HS-27A (cell line): ENCODE results near the gene TUBGCP6.
"Not testable (repeated sequence)": the region's sequence is repeated elsewhere in the genome, so short reads cannot be mapped to it uniquely, and the experiment has no call there.

Source experiments
- DNase-seq: peaks from one replicate; pipeline ENCODE4 v3.0.0-alpha.2; 2012; ENCODE audit warnings: low read depth, missing footprints

Gene TUBGCP6

DNA sequence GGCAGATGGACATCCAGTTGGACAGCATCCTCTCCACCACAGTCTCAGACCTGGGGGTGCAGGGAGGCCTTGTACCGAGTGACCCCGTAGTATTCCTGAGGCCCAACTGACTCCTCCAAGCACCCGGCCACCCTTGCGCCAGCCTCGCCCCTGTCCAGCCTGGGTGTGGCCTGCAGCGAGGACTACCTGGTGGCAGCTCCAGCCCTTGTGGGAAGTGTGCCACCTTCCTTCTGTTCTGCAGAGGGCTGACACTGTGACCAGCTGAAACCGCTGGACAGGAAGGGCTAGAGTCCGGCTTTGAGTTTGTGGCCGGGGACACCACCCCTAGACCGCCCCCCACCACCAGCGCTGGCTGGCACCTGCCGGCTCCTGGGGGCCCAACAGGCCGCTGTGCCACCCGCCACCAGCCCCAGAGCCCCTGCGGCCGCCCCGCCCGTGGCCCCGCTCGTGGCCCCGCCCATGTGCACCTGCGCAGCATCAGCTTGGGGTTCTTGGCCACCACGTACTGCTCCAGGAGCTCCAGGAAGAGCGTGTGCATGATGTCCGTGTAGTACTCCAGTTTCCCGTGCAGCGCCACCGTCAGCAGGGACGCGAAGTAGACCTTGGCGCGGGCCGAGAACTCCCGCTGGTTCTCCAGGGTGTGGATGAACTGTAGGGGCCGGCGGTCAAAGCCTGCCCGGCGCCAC is 35.3 kb upstream of the TUBGCP6 start:
- no peak for DNase-seq

DNA sequence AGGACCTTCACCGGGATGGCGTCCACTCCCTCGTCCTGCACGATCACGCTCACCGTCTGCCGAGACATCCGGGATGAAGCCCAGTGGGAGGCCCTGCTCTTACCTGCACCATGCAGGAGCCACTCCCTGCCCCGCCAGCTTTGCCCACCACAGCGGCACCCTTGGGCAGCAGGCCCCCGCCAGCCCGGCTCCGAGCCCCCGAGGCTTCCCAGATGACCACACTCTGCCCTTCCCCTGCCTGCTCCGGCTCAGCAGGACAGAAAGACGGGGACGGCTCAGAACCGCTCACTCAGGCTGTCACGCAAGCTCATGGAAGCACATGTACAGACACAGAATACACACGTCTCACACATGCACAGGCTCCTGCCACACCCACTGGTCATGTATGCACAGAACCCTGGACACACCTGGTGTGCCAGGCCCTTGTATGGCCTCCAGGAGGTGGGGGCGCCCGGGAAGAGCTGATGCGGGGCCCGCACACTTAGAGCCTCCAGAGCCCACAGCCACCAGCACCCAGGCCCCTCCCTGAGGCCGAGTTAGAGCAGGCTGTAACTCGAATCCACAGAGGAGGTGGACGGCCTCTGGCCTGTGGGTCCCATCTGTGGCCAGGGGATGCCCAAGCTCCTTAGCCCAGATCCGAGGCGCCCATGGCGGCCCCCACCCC is 34.3 kb upstream of the TUBGCP6 start:
- no peak for DNase-seq

DNA sequence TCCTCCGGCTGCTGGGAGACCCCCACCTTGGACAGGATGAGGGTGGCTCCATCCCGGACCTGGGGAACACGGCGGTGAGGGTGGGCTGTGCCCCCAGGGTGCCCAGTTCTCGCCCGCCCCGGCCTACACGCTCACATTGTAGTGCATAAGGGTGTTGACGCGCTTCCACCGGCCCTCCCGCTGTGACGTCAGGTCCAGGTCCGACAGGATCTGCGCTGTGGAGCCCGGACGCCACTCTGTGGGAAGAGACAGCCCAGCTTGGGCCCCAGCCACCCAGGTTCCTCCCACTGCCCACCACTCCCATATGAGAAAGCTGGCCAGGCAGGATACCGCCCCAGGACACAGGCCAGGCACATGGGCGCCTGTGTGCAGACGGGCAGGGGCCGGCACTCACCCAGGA is 33.6 kb upstream of the TUBGCP6 start:
- no peak for DNase-seq

DNA sequence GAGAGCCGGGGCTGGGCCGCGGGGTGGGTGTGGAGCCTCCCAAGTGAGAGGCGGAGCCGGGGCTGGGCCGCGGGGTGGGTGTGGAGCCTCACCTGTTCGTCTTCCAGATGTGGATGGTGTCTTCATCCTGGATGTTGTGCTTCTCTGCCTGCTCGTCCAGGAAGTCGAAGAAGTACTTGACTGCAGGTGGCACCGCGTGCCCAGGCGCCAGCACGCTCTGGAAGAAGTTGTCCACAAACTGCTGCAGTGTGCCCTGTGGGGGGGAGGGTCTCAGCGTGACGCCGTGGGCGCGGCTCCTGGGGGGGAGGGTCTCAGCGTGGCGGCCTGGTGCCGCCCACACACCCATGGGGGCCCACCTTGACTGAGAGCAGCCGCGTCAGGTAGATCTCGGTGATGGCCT is 32.9 kb upstream of the TUBGCP6 start:
- no peak for DNase-seq

DNA sequence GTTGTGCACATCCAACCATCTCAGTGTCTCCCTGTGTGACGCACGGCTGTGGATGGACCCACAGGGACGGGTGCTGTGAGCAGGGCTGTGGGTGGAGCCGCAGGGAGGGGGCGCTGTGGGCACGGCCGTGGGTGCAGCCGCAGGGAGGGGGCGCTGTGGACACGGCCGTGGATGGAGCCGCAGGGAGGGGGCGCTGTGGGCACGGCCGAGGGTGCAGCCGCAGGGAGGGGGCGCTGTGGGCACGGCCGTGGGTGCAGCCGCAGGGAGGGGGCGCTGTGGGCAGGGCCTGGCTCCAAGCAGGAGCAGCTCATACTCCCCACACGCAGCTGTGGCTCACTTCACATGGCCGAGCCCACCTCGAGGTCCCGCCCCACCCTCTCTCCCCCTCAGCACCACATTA is 31.3 kb upstream of the TUBGCP6 start:
- DNase-seq, result no peak

DNA sequence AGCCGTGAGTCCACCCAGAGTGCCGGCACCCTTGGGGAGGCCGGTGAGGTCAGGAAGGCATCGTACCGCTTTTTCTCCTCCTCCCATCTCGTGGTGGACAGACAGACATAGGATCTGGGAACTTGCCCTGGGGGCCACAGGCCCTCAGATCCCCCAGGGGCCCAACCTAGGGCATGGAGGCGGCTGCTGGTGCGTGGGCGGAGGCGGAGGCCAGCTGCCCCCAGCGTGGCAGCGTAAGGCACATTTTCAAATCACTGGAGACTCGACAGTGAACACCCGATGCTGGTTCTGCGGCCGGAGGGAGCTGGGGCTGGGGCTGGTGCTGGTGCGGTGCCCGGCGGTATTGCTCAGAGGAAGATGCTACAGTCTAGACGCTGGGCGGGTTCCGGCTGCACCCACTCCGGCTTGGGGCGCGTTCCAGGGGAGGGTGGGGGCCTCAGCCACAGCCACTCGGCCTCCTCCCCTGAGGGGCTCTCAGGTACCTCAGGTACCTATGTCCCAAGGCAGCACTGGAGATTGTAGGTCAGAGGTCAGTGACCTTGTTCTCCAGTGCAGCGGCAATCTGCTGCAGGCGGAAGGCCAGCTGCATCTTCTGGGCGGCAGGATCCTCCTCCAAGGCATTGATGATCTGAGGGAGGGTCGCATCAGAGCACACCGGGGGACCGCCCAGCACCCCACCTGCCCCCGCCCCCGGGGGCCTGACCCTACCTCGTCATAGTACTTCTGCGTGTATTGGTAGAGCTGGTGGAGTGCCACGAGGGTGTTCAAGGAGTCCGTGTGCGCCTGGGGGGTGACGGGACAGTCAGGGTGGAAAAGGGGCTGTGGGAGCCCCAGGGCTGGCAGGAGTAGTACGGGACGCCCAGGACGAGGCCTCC is 30.6 kb upstream of the TUBGCP6 start:
- no peak for DNase-seq

DNA sequence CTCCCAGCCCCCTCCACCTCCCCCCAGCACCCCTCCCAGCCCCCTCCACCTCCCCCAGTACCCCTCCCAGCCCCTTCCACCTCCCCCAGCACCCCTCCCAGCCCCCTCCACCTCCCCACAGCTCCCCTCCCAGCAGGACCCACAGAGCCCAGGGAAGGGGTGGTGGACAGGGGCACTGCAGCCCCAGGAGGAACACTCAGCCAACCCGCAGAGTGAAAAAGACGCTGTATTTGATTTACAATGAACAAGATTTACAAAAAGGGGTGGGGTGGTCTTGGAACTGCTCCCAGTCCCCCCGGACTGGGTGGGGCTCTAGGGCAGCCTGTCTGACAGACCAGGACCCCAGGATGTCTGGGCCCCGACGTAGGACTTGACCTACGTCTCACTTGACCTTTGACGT is 29.9 kb upstream of the TUBGCP6 start:
- no peak for DNase-seq

DNA sequence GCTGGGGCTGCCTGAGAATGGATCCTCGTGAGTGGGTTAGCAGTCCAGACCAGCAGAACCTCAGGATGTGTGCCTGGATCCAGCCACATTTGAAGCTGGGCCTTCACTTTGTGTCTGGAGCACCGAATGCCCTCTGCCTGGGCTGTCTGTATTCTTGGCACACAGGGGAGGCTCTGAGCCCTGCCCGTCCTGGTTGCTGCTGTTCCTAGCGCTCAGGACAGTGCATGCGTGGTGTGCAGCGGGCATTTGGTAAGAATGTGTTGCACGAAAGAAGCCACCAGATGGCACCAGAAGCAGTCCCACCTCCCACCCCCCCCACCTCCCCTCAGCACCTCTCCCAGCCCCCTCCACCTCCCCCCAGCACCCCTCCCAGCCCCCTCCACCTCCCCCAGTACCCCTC is 29.5 kb upstream of the TUBGCP6 start:
- DNase-seq, result no peak

DNA sequence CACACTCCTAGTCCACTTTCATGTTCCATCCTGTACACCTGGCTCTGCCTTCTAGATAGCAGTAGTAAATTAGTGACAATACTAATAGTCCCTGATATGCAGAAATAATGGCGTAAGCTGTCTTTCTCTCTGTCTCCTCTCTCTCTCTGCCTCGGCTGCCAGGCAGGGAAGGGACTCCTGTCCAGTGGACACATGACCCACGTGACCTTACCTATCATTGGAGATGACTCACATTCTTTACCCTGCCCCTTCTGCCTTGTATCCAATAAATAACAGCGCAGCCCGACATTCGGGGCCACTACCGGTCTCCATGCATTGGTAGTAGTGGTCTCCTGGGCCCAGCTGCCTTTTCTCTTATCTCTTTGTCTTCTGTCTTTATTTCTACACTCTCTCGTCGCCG is 29.0 kb upstream of the TUBGCP6 start:
- DNase-seq, result not testable (repeated sequence)

DNA sequence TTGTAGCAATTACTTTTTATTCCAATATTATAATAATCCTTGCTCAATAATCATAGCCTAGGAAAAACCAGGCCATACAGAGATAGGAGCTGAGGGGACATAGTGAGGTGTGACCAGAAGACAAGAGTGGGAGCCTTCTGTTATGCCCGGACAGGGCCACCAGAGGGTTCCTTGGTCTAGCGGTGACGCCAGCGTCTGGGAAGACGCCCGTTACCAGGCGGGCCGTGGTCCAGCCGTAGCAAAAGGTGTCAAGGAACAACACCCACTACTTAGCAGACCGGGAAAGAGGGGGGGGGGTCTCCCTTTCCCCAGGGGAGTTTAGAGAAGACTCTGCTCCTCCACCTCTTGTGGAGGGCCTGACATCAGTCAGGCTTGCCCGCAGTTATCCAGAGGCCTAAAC is 28.5 kb upstream of the TUBGCP6 start:
- not testable (repeated sequence) for DNase-seq

DNA sequence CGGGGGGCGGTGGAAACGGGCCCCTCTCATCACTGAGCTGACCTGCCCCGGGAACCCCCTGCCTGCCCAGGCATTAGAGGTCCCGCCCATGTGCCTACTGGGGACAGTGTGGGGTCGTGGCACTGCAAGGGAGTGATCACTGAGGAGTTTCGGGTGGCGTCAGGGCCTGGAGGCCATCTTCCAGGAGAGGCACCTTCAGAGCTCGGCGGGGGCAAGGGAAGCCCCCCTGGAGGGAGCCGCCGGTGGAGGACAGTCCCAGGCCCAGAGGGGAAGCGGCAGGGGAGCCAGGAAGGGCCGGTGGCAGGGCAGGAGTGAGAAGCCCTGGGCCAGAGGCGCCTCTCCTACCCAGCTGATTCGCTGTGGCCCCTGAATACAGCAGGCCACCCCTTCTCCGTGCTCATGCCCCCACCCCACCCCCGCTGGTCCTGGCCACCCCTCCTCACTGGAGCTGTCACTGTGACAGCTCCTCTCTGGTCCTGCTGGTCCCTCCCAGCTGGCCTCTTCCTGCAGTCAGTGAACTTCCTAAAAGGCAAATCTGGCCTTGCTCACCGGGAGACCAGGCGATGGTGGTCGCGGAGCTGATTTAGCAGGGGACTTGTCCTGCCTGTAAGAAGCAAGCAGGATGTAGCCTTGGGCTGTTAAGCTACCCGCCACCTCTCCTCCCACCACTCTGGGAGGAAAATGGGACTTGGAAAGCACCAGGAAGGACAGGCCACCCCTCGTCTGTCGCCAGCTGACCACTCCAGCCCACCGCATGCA is 27.4 kb upstream of the TUBGCP6 start:
- DNase-seq, result no peak

DNA sequence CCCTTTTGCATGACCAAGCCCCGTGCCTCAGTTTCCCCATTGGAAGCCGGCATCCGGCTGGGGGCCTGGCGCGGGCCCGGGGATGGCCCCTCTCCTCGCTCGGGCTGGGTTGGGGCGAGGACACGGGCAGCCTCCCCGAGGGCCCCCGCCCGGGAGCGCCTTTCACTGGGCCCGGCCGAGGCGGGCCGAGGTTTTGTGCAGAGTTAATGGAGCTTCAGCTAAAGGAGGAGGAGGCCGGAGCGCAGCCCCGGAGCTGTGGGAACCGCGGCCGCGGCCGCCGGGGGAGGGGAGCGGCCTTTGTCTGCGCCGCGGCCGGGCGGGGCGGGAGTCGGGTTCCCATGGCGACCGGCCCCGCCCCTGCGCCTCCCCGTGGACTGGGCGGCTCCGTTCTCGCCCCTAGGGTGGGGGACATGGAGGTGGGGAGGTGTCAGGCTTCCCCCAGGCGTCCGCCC is 26.7 kb upstream of the TUBGCP6 start:
- DNase-seq, result no peak

DNA sequence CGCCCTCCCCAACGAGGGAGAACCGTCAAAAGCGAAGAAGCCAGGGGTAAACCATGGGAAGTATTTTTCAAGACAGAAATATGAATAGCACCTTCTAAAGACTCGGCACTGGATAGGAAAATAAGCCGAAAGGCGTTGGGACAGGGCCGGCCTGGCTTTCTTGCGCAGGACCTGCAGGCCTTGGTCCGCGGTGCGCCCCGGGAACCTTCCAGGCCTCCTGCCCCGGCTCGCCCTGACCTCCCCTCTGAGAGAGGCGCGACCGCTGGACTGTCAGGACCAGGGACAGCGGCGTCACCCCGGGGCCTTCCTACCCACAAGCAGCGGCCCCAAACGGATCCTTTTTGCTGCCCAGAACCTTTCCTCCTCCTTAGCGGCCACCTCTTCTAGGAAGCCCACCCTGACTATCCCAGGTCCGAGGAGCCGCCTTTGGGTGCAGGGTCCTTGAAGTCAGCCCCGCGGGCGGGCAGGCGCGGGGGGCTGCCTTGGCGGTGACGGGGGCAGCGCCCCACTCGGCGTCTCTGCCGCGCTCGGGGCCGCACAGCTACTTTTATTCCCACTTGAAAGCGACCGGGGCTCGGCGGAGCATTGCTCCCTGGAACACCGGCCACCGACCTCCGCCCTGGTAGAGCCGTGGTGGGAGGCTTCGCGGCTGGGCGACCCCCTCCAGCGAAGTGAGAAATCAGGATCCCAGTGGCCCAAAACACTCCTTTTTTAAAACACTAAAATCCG is 26.0 kb upstream of the TUBGCP6 start:
- no peak for DNase-seq

DNA sequence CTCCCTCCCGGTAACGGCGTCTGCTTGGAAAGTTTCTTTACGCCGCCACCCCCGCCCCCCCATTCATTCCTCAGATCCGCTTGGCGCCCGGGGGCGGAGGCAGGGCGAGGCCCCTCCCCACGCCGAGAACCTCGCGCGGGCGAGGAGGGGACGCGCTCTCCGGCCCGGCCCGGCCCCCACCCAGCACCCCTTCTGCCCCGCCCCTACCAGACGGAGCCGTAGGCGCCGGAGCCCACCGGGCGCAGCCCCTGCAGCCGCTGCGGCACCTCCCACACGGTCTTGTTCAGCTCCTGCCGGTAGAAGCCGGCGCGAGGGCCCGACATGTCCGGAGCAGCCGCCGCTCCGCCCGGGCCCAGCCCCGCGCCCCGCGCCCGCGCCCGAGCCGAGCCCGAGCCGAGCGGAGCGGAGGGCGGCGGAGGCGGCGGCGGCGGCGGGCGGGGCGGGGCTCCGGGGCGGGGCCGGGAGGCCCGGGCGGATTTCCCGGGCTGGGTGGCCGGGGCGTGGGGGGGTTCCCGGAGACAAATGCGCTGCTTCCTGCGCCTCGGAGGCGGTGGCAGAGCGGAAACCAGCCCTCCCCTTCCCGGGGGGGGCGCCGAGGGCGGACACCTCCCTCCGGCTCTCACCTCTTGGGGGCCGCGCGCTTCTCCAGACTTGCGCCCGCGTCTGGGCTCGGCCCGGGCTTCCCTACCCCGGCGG is 25.3 kb upstream of the TUBGCP6 start, which contains the start of gene MAPK11:
TSS of gene MAPK11 (minus strand) at position 411 of the 696 bp plus-strand sequence. CDS start at position 323, 88 bp downstream.
- no peak for DNase-seq

DNA sequence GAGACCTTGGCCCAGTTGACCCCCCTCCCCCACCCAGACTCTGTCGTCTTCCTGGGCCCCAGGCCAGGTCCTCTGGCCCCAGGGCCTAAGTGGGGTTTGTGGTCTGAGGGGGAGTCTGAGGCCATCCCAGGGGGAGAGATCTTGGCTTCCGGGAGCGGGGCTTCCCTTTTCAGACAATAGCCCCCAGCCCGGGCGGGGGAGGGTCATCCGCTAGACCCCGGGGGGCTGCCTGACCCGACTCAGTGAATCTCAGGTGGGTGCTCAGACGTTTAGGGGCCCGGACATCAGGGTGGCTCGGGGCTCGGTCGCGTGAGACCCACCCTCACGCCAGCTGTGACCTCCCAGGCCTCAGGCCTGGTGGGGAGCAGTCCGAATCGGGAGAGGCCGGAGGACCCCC is 24.7 kb upstream of the TUBGCP6 start:
- no peak for DNase-seq

DNA sequence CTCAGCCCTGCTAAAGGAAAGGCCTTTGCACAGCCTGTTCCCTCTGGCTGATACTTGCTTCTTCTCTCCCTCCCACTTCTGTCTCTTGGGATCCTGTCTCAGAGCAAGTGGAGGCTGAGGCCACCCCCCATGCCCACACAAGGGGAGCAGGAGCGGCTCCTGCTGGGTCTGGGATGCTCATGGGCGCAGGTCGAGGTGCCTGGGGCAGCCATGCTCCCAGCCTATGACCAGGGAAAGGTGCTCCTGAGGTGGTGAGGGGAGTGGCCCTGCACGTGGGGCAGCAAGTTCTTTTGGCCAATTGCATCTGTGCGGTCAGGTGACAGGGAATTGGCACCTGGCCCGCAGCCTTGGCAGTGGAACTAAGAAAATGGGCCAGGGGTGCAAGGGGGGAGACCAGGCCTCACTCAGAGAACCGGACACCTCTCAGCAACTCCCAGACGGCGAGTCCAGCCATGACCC is 23.9 kb upstream of the TUBGCP6 start:
- DNase-seq, result no peak

DNA sequence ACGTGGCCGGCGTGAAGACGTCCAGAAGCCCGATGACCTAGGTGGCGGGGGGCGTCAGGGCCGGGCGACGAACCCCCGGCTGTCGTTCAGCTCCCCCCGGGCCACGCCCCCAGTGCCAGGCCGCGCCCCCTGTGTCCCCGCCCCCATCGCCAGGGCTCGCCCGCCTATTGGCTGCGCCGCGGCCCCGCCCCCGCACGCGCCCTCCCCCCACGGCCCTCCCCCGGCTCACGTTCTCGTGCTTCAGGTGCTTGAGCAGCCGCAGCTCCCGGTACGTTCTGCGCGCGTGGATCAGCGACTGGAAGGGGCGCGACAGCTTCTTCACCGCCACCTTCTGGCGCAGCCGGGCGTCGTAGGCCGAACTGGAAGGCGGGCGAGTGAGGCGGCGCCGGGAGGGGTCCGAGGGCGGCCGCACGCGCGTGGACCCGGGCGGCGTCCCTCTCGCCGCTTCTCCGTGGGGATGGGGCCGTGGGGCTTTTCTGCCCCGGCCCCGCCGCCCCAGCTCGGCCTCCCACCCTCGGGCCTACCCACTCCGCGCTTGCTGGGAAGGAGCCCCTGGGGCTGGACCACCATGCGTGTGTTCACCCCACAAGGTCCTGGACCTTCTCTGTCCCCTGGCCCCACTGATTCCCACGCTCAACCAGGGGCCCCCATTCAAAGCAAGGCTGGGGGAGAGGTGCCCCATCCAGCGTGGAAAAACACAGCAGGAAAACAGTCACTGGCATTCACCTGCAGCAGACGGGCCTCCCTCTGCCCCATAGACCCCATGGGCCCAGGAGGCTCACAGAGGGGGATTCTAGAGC is 23.0 kb upstream of the TUBGCP6 start:
- no peak for DNase-seq

DNA sequence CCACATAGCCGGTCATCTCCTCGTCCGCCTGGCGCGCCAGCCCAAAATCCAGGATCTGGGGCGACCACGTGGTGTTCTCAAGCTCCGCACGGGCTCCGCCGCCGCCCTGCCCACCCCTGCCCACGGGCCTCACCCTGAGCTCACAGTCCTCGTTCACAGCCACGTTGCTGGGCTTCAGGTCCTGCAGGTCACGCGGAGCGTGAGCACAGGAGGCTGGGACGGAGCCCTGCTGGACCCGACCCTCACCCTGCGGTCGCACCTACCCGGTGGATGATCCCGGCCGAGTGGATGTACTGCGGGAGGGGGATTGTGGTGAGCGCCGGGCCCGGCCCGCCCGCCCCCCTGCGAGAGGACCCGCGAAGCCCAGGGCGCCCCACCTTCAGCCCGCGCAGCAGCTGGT is 22.2 kb upstream of the TUBGCP6 start:
- no peak for DNase-seq

DNA sequence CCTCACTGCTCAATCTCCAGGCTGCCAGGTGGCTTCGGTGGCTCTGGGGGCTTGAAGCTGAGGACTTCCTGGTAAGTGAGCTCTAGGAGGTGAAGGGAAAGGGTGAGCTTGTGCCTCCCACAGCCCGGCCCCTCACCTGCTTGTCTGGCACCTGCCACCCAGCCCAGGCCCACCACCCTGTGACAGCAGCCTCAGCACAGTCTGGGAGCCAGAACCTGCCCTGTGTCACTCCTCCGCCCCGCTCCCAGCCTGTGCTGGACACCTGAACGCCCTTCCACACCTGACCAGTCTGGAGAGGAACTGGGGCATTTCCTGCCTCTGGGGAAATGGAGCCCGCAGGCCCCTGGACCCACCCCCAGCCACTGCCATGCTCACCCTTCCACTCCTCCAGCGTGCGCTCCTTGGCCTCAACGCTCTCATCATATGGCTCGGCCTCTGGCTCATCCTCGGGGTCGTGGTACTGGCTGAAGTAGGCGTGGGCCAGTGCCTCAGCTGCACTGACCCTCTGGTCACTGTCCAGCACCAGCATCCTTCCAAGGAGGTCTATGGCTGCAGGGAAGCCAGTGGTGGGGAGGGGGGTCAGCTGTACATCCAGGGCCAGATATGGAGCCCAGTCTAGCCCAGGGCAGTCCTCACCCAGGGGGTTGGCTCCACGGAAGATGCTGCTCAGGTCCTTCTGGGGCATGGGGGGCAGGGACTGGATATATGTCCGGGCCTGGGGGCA is 20.3 kb upstream of the TUBGCP6 start:
- no peak for DNase-seq
